GM18868 (cell line): Measurements from ENCODE around the gene ECI2.
"Not testable (repeated sequence)": the region's sequence is repeated elsewhere in the genome, so short reads cannot be mapped to it uniquely, and the experiment has no call there.

Experiments used
- ATAC-seq: cut with Tn5 transposase; IDR thresholded peaks from one replicate; pipeline ENCODE4 v1.9.1; 2021; ENCODE audit warnings: mild to moderate bottlenecking, moderate library complexity; ENCODE audit not compliant: unreplicated experiment

Gene ECI2

DNA sequence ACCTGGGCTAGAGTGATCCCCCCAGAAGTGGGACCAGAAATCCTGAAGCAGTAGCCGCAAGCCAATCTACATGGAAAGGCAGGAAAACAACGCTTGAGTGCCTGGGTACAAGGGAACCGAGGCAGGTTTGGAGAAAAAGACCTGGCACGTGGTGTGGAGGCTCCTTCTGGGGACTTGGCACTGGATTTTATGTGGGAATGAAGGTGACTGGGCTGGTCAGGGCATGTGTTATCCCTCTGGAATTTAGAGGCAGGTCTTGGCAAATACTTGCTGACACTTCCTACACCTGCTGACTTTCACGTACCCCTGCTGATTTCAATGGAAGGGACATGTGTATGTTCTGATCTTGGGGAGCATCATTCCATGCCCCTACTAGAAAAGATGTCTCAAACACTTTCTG is 31.4 kb downstream of the ECI2 start:
- no peak for ATAC-seq

- ATAC-seq, result no peak
Measured at GRCh38 chr6:4102687-4103244, 32.6 kb downstream of the ECI2 start.

- ATAC-seq, result no peak
Measured at GRCh38 chr6:4101298-4101697, 34.1 kb downstream of the ECI2 start.

GRCh38 chr6:4100655-4101054 is 34.7 kb downstream of the ECI2 start:
- no peak for ATAC-seq

- no peak for ATAC-seq
Measured at GRCh38 chr6:4093288-4093687, 42.1 kb downstream of the ECI2 start.

- no peak for ATAC-seq
Measured at GRCh38 chr6:4091941-4092340, 43.4 kb downstream of the ECI2 start.

GRCh38 chr6:4090043-4090442 is 45.3 kb downstream of the ECI2 start:
- not testable (repeated sequence) for ATAC-seq

GRCh38 chr6:4088704-4089103 is 46.7 kb downstream of the ECI2 start:
- no peak for ATAC-seq

- no peak for ATAC-seq
Measured at GRCh38 chr6:4085332-4085700, 50.1 kb downstream of the ECI2 start.

DNA sequence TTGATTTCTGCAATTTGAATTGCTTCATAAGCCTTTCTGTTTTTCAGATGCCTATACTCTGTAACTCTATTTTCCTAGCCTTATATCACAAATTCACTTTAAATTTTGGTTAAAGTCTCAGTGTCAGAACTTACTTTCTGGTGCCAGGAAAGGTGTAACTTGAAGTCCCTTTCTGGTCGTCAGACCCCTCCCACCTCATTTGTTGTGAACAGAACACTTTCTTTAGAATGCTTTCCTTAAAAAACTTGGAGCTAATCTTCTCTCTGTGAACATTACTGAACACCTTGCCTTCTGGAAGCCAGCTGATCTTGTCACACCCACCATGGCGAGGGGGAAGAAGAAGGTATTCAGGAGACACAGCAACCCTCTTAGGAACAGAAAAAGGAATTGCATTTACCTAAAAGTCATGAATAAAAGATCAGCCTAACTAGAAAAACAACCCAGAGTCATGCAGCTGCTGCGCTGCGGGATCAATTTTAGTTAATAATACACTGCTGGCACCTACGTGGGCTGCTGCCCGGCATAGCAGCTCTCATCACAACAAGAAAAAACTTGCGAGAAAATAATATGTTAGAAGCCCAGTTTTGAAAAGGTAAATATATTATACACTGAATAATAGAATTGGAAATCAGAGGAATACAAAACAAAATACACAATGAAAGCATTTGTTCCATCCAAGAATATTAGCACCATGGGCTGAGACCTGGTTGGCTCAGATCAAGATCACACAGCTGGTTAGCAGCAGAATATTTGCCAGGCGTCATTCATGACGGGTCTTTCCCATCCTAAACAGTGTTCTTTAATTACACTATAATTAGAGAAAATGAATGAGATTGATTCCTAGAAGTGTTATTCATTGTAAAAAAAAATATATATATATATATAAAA is 50.7 kb downstream of the ECI2 start:
- ATAC-seq, result no peak

DNA sequence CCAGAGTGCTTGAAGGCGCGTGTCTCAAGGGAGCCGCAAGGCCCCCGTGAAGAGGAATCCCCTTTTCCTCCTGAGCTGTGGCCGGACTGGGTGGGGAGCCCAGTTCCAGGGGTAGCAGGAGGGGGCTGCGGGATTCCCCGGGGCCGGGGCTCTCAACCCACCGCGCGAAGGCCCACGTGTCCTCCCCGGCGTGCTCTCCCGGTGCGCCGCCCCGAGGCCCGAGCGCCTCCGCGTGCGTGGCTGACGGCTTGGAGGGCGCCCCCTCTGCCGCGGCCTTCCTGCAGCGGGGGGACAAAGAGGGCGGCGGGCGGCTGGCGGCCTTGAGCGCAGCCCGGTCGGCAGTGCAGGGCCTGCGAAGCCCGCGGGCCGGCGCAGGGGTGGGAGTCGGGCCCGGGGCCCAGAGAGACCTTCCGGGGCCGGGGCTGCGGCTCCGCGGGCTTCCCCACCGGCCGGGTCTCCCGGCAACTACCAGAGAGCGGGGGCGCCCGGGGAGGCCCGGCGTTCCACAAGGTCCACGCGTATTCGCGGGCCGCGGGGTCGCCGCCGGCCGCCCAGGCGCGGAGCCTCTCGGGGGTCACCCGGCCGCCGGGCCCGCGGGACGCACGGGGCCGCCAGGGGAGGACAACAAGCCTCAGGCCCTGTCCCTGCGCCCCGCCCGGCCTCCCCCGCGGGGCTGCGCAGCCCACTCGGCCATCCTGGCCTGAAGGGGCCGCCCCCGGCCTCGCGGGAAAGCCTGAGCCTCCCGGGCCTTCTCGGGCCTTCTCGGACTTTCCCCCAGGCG is 56.5 kb downstream of the ECI2 start, which contains the start of gene FAM217A:
Gene FAM217A (minus strand): TSS at position 447 of the 781 bp plus-strand sequence. CDS start 1,723 bp downstream, outside the sequence.
- ATAC-seq, result no peak

GRCh38 chr6:4074478-4075235 is 60.7 kb downstream of the ECI2 start:
- ATAC-seq, result no peak

DNA sequence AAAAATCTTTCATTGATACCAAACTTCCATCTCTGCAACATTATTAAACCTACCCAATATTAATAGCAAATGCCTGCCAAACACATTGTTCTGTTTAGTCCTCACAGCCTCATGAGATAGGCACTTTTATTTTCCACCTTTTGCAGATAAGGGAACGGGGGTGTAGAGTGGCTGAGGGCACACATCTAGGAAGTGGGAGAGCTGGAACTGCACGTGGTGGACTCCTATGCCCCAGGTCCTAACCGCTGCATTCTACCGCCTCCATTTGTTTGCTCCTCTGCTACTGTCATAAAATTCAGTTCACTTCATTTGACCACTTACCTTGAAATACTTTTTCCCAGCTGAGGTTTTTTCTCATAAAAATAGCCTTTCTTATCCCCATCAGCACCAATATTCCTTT is 64.0 kb downstream of the ECI2 start:
- ATAC-seq, result no peak

GRCh38 chr6:4069199-4069598 is 66.2 kb downstream of the ECI2 start:
- no peak for ATAC-seq

- ATAC-seq, result no peak
Measured at GRCh38 chr6:4067673-4068072, 67.7 kb downstream of the ECI2 start.

DNA sequence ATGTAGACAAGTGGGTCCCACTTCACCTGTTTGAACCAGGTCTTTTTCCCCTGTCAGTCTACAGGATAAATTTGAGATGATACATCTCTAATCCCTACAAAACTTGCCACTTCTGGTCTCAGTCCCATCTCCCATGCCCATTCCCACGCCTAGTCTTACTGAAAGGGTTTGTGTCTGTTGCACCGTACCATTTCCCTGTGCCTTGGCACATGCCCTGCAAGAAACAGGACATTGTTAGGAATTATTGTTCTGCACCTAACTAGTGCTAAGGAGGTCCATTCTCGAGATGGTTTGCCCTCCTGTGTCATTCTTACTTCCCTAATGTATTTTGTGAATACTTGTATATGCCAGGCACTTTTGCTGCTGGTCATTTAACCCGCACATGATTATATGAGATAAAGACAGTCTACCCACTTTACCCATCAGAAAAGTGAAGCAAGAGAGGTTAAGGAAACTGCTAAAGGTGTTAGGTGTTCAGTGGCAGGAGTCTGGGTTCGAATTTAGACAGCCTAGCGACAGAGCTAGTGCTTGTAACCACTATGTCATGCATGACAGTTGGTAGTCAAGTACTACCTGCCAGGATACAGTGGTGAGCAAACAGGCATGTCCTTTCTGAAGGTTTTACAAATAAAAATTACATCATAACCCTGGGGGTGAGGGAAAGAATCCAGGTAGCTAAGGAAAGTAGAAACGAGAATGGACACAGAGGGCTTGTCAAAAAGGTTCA is 69.2 kb downstream of the ECI2 start:
- no peak for ATAC-seq
